ENCODE results near the gene RAPGEF1.
"Not testable (repeated sequence)": the region's sequence is repeated elsewhere in the genome, so short reads cannot be mapped to it uniquely, and the experiment has no call there.

The RAPGEF1 gene

GRCh38 chr9:131663288-131663687 lies 76.6 kb downstream of the RAPGEF1 start:
- no peaks in the 10 kb centered on the region for H3K36me3 ChIP-seq (ENCODE audit: control insufficient read depth in 1 of 2, insufficient read depth in 2 of 2, low read length in 2 of 2)
- no peak overlapping the region for H3K4me3 ChIP-seq (ENCODE audit: low read depth in 1 of 2, low read length in 2 of 2)
- no peaks in the 10 kb centered on the region for H3K9me3 ChIP-seq (ENCODE audit: control insufficient read depth in 1 of 2, low read length in 2 of 2)
- H3K27me3 ChIP-seq (ENCODE audit: low read depth, low read length) = no peaks in the 10 kb centered on the region
- H3K4me1 ChIP-seq (ENCODE audit: control insufficient read depth in 1 of 2, insufficient read depth in 2 of 2, low read length in 2 of 2) = peaks cover under 1 to 7% of the 10 kb centered on the region in 2 donors
- no peak overlapping the region for H3K27ac ChIP-seq (ENCODE audit: low read length)

DNA sequence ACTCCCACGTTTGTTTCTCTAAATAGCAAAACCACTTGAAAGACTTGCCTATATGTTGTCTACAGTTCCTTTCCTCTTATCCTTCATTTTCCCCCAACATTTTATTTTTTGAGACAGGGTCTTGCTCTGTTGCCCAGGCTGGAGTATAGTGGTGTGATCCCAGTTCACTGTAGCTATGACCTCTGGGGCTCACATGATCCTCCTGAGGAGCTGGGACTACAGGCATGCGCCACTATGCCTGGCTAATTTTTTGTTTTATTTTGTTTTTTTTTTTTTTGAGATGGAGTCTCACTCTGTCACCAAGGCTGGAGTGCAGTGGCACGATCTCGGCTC lies 77.6 kb downstream of the RAPGEF1 start:
- H3K9me3 ChIP-seq (ENCODE audit: control insufficient read depth in 1 of 2, low read length in 2 of 2); H3K27ac ChIP-seq (ENCODE audit: low read length); H3K36me3 ChIP-seq (ENCODE audit: control insufficient read depth in 1 of 2, insufficient read depth in 2 of 2, low read length in 2 of 2); H3K27me3 ChIP-seq (ENCODE audit: low read depth, low read length); H3K4me3 ChIP-seq (ENCODE audit: low read depth in 1 of 2, low read length in 2 of 2): not testable (repeated sequence)
- H3K4me1 ChIP-seq (ENCODE audit: control insufficient read depth in 1 of 2, insufficient read depth in 2 of 2, low read length in 2 of 2) = peaks cover 6 to 16% of the 10 kb centered on the region in 2 donors

DNA sequence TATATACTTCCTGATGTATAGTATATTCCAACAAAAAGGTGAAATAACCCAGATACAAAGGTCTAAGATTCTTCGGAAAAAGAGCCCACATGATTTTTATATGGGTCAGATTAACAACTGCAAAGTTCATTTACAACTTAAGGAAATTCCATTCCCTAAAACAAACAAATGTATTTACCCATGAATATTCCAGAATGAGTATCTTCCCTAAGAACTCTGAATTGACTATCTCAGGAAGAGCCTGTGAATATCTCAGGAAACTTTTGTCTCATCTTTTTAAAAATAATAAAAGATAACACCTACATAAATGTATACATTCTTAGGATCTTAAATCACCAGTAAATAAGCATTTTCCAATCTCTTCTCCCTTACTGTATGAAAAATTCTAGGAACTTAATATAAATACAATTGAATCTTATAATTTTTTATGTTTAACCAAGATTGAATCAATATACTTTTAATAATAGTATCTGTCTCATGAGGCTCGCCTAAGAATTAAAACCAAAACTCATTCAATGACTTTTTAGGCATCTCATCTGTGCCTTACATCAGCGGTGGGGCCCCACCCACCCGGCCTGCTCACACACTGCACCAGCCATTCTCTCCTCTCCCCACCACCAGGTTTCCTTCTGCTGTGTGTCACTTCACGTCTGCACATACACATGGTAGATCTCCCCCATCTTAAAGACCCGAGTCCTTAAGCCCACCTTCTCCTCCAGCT lies 78.1 kb downstream of the RAPGEF1 start:
- no peak overlapping the region for H3K27ac ChIP-seq (ENCODE audit: low read length)
- no peaks in the 10 kb centered on the region for H3K9me3 ChIP-seq (ENCODE audit: control insufficient read depth in 1 of 2, low read length in 2 of 2)
- no peaks in the 10 kb centered on the region for H3K27me3 ChIP-seq (ENCODE audit: low read depth, low read length)
- H3K4me1 ChIP-seq (ENCODE audit: control insufficient read depth in 1 of 2, insufficient read depth in 2 of 2, low read length in 2 of 2) = peaks cover 6 to 16% of the 10 kb centered on the region in 2 donors
- H3K36me3 ChIP-seq (ENCODE audit: control insufficient read depth in 1 of 2, insufficient read depth in 2 of 2, low read length in 2 of 2) = no peaks in the 10 kb centered on the region
- no peak overlapping the region for H3K4me3 ChIP-seq (ENCODE audit: low read depth in 1 of 2, low read length in 2 of 2)

DNA sequence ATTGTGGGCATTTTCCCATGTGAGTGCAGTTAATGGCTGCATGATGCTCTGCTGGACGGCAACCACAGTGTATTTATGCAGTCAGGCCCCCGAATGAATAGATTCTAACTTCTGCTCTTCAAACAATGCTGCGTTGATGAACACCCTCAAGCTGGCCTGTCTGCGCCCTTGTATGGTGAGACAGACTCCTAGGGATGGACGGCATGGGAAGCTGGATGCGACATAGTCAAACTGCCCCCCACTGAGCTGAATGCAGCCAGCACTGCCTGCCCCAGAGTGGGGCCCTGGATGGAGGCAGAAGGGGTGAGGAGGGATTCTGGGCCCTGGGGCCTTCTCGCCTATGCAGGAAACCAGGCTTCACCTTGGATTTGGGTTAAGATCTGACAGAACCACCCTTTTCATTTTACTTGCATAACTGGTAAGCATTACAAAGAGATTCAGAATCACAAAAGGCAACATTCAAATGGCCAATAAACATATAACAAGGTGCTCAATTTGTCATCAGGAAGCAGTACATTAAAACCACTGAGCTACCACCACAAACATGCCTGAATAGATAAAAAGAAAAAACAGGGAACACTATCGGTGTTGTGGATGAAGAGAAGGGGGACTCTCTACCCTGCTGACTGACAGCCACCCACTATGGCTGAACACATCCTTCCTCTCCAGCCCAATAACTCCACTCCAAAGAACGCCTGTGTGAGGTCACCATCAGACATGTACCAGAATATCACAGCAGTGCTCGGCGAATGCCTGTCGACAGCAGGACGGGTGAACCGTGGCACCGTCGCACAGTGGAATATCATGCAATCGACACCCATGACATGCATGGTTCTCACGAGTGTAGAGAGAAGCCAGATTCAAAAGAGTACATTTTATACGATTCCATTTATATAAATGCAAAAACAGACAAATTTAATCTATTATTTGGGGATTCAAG lies 79.1 kb downstream of the RAPGEF1 start:
- H3K9me3 ChIP-seq (ENCODE audit: control insufficient read depth in 1 of 2, low read length in 2 of 2) = no peaks in the 10 kb centered on the region
- no peaks in the 10 kb centered on the region for H3K27me3 ChIP-seq (ENCODE audit: low read depth, low read length)
- H3K4me1 ChIP-seq (ENCODE audit: control insufficient read depth in 1 of 2, insufficient read depth in 2 of 2, low read length in 2 of 2) = peaks cover 6 to 16% of the 10 kb centered on the region in 2 donors
- no peaks in the 10 kb centered on the region for H3K36me3 ChIP-seq (ENCODE audit: control insufficient read depth in 1 of 2, insufficient read depth in 2 of 2, low read length in 2 of 2)
- H3K27ac ChIP-seq (ENCODE audit: low read length) = no peak overlapping the region
- H3K4me3 ChIP-seq (ENCODE audit: low read depth in 1 of 2, low read length in 2 of 2) = no peak overlapping the region

- no peaks in the 10 kb centered on the region for H3K36me3 ChIP-seq (ENCODE audit: control insufficient read depth in 1 of 2, insufficient read depth in 2 of 2, low read length in 2 of 2)
- no peaks in the 10 kb centered on the region for H3K9me3 ChIP-seq (ENCODE audit: control insufficient read depth in 1 of 2, low read length in 2 of 2)
- no peak overlapping the region for H3K27ac ChIP-seq (ENCODE audit: low read length)
- H3K4me3 ChIP-seq (ENCODE audit: low read depth in 1 of 2, low read length in 2 of 2) = no peak overlapping the region
- peaks cover 10 to 16% of the 10 kb centered on the region in 2 donors for H3K4me1 ChIP-seq (ENCODE audit: control insufficient read depth in 1 of 2, insufficient read depth in 2 of 2, low read length in 2 of 2)
- H3K27me3 ChIP-seq (ENCODE audit: low read depth, low read length) = no peaks in the 10 kb centered on the region
These were observed 81.3 kb downstream of the RAPGEF1 start for GRCh38 chr9:131658377-131659129.

- Histone ChIP-seq H3K27ac (ENCODE audit: low read length) (no peak overlapping the region), H3K9me3 (ENCODE audit: control insufficient read depth in 1 of 2, low read length in 2 of 2) (no peaks in the 10 kb centered on the region), H3K4me1 (ENCODE audit: control insufficient read depth in 1 of 2, insufficient read depth in 2 of 2, low read length in 2 of 2) (peaks cover 10 to 16% of the 10 kb centered on the region in 2 donors), H3K27me3 (ENCODE audit: low read depth, low read length) (no peaks in the 10 kb centered on the region), H3K36me3 (ENCODE audit: control insufficient read depth in 1 of 2, insufficient read depth in 2 of 2, low read length in 2 of 2) (no peaks in the 10 kb centered on the region), H3K4me3 (ENCODE audit: low read depth in 1 of 2, low read length in 2 of 2) (no peak overlapping the region)
These were observed 81.9 kb downstream of the RAPGEF1 start for GRCh38 chr9:131657940-131658339.

- H3K27me3 ChIP-seq (ENCODE audit: low read depth, low read length) = no peaks in the 10 kb centered on the region
- peaks cover 10 to 16% of the 10 kb centered on the region in 2 donors for H3K4me1 ChIP-seq (ENCODE audit: control insufficient read depth in 1 of 2, insufficient read depth in 2 of 2, low read length in 2 of 2)
- no peaks in the 10 kb centered on the region for H3K36me3 ChIP-seq (ENCODE audit: control insufficient read depth in 1 of 2, insufficient read depth in 2 of 2, low read length in 2 of 2)
- H3K27ac ChIP-seq (ENCODE audit: low read length) = no peak overlapping the region
- H3K4me3 ChIP-seq (ENCODE audit: low read depth in 1 of 2, low read length in 2 of 2) = no peak overlapping the region
- H3K9me3 ChIP-seq (ENCODE audit: control insufficient read depth in 1 of 2, low read length in 2 of 2) = no peaks in the 10 kb centered on the region
These were observed 82.4 kb downstream of the RAPGEF1 start for GRCh38 chr9:131657456-131657855.

DNA sequence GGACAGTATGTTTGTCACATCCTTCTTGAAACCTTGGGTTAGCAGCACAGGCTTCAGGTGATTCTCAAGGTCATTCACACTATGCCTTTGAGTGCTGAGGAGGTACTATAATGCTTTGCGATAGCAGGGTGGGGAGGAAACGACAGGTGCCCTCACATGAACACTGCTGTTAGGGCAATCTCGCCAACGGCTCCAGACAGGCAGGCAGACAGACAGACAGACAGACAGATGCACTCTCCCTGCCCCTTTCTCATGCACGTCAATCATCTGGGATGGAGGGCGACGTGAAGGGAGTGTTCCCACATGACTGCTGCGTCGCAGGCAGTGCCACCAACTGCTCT lies 82.9 kb downstream of the RAPGEF1 start:
- peaks cover 10 to 16% of the 10 kb centered on the region in 2 donors for H3K4me1 ChIP-seq (ENCODE audit: control insufficient read depth in 1 of 2, insufficient read depth in 2 of 2, low read length in 2 of 2)
- no peaks in the 10 kb centered on the region for H3K36me3 ChIP-seq (ENCODE audit: control insufficient read depth in 1 of 2, insufficient read depth in 2 of 2, low read length in 2 of 2)
- no peak overlapping the region for H3K4me3 ChIP-seq (ENCODE audit: low read depth in 1 of 2, low read length in 2 of 2)
- no peaks in the 10 kb centered on the region for H3K9me3 ChIP-seq (ENCODE audit: control insufficient read depth in 1 of 2, low read length in 2 of 2)
- no peaks in the 10 kb centered on the region for H3K27me3 ChIP-seq (ENCODE audit: low read depth, low read length)
- peak overlapping the region; percentile 6 for H3K27ac ChIP-seq (ENCODE audit: low read length)

DNA sequence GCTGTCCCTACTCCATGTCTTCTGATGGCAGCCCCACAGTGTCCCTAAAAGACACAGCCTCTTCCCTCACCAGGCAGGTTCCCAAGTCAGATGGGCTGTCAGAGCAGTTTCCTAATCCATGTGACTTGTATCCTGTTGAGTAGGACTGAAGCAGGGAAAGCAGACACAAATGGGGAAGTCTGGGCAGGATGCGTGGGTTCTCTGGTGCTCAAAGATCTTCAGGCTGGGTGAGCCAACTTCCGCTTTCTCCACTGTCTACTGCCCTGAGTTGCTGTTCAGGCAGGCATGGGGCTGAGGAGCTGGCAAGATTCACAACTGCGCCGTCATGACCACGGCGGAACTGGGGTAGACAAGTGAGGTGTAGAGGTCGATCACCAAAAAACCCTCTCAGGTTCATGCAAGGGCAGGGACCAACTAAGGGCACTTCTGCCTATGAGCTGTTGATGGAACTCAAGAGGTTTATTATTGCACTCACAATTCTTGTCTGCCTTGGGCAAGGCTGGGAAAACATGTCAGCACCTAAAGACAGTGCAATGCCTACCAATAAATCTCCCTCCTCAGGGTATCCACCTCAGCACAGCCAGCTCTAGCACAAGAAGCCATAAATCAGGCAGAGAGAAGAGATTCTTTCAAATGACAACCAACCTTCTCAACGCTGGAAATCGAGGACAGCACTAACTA lies 83.4 kb downstream of the RAPGEF1 start:
- H3K9me3 ChIP-seq (ENCODE audit: control insufficient read depth in 1 of 2, low read length in 2 of 2) = no peaks in the 10 kb centered on the region

DNA sequence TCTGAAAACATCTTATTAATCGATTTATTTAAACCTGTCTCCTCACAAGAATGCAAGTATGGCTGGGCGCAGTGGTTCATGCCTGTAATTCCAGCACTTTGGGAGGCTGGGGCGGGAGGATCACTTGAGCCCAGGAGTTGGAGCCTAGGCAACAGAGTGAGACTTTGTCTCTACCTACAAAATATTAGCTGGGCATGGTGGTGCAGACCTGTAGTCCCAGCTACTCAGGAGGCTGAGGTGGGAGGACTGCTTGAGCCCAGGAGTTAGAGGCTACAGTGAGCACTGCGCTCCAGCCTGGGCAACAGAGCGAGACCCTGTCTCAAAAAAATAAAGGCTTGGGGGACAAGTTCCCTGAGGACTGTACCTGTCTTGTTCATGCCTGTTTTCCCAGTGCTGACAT lies 85.5 kb downstream of the RAPGEF1 start:
- H3K36me3 ChIP-seq (ENCODE audit: control insufficient read depth in 1 of 2, insufficient read depth in 2 of 2, low read length in 2 of 2) = peaks cover 9 to 19% of the 10 kb centered on the region in 2 donors
- H3K27me3 ChIP-seq (ENCODE audit: low read depth, low read length); H3K27ac ChIP-seq (ENCODE audit: low read length); H3K9me3 ChIP-seq (ENCODE audit: control insufficient read depth in 1 of 2, low read length in 2 of 2); H3K4me3 ChIP-seq (ENCODE audit: low read depth in 1 of 2, low read length in 2 of 2): not testable (repeated sequence)
- peaks cover 10 to 21% of the 10 kb centered on the region in 2 donors for H3K4me1 ChIP-seq (ENCODE audit: control insufficient read depth in 1 of 2, insufficient read depth in 2 of 2, low read length in 2 of 2)

More for the DNA sequence above, 83.4 kb downstream of the RAPGEF1 start:
- Histone ChIP-seq H3K4me1 (ENCODE audit: control insufficient read depth in 1 of 2, insufficient read depth in 2 of 2, low read length in 2 of 2) (peaks cover 10 to 16% of the 10 kb centered on the region in 2 donors), H3K4me3 (ENCODE audit: low read depth in 1 of 2, low read length in 2 of 2) (no peak overlapping the region), H3K36me3 (ENCODE audit: control insufficient read depth in 1 of 2, insufficient read depth in 2 of 2, low read length in 2 of 2) (no peaks in the 10 kb centered on the region), H3K27ac (ENCODE audit: low read length) (peak overlapping the region; percentile 6), H3K27me3 (ENCODE audit: low read depth, low read length) (no peaks in the 10 kb centered on the region)

DNA sequence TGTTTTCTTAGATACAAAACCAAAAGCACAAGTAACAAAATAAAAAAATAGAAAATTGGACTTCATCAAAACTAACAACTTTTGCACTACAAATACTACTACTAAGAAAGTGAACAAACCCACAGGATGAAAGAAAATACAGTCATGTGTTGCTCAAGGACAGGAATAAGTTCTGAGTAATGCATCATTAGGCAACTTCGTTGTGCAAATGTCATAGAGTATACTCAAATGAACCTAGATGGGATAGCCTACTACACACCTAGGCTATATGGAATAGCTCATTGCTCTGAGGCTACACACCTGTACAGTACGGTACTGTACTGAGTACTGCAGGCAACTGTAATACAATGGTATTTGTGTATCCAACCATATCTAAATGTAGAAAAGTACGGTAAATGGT lies 88.3 kb downstream of the RAPGEF1 start:
- Histone ChIP-seq H3K4me3 (ENCODE audit: low read depth in 1 of 2, low read length in 2 of 2) (no peak overlapping the region), H3K27ac (ENCODE audit: low read length) (no peak overlapping the region), H3K36me3 (ENCODE audit: control insufficient read depth in 1 of 2, insufficient read depth in 2 of 2, low read length in 2 of 2) (peaks cover 9 to 23% of the 10 kb centered on the region in 2 donors), H3K27me3 (ENCODE audit: low read depth, low read length) (no peaks in the 10 kb centered on the region), H3K9me3 (ENCODE audit: control insufficient read depth in 1 of 2, low read length in 2 of 2) (no peaks in the 10 kb centered on the region), H3K4me1 (ENCODE audit: control insufficient read depth in 1 of 2, insufficient read depth in 2 of 2, low read length in 2 of 2) (peaks cover 4 to 5% of the 10 kb centered on the region in 2 donors)
